ENCODE measurements around the gene ST6GALNAC6.
A peak's percentile ranks its signal among the peaks of the same experiment; 100 is the strongest.

ST6GALNAC6 gene

DNA sequence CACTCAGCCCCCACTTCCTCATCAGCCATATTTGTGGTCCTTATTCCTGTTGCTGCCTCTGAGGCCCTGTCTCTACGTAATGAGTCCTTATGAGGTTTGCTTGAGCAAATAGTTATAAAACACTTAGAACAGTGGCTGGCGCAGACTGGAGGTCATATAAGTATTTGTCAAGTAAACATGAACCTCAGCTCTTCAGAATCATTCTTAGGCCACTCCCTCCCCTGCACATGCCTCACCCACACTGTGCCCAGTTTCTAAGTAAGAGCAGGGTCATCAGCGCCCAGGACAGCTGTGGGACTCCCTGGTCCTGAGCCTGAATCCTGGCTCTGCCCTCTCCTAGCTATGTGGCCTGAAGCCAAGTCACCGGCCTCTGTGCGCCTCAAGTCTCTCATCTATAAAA lies 13.5 kb upstream of the ST6GALNAC6 start:
- Histone ChIP-seq H3K4me3 (ENCODE audit: low read depth in 1 of 2, low read length in 2 of 2) (no peak overlapping the region), H3K27ac (ENCODE audit: low read length) (no peak overlapping the region), H3K27me3 (ENCODE audit: low read depth, low read length) (no peaks in the 10 kb centered on the region), H3K36me3 (ENCODE audit: control insufficient read depth in 1 of 2, insufficient read depth in 2 of 2, low read length in 2 of 2) (peaks cover 12 to 27% of the 10 kb centered on the region in 2 donors), H3K9me3 (ENCODE audit: control insufficient read depth in 1 of 2, low read length in 2 of 2) (no peaks in the 10 kb centered on the region), H3K4me1 (ENCODE audit: control insufficient read depth in 1 of 2, insufficient read depth in 2 of 2, low read length in 2 of 2) (peaks cover 8 to 20% of the 10 kb centered on the region in 2 donors)

GRCh38 chr9:127912296-127912695 lies 12.9 kb upstream of the ST6GALNAC6 start:
- H3K4me1 ChIP-seq (ENCODE audit: control insufficient read depth in 1 of 2, insufficient read depth in 2 of 2, low read length in 2 of 2), result peaks cover 8 to 14% of the 10 kb centered on the region in 2 donors
- peaks cover 12 to 29% of the 10 kb centered on the region in 2 donors for H3K36me3 ChIP-seq (ENCODE audit: control insufficient read depth in 1 of 2, insufficient read depth in 2 of 2, low read length in 2 of 2)
- H3K27me3 ChIP-seq (ENCODE audit: low read depth, low read length), result no peaks in the 10 kb centered on the region
- no peak overlapping the region for H3K4me3 ChIP-seq (ENCODE audit: low read depth in 1 of 2, low read length in 2 of 2)
- no peaks in the 10 kb centered on the region for H3K9me3 ChIP-seq (ENCODE audit: control insufficient read depth in 1 of 2, low read length in 2 of 2)
- H3K27ac ChIP-seq (ENCODE audit: low read length), result no peak overlapping the region

GRCh38 chr9:127910613-127911205 lies 11.3 kb upstream of the ST6GALNAC6 start:
- H3K4me1 ChIP-seq (ENCODE audit: control insufficient read depth in 1 of 2, insufficient read depth in 2 of 2, low read length in 2 of 2), result peaks cover 7 to 8% of the 10 kb centered on the region in 2 donors
- no peaks in the 10 kb centered on the region for H3K9me3 ChIP-seq (ENCODE audit: control insufficient read depth in 1 of 2, low read length in 2 of 2)
- peaks cover 12 to 29% of the 10 kb centered on the region in 2 donors for H3K36me3 ChIP-seq (ENCODE audit: control insufficient read depth in 1 of 2, insufficient read depth in 2 of 2, low read length in 2 of 2)
- no peak overlapping the region for H3K27ac ChIP-seq (ENCODE audit: low read length)
- no peaks in the 10 kb centered on the region for H3K27me3 ChIP-seq (ENCODE audit: low read depth, low read length)
- H3K4me3 ChIP-seq (ENCODE audit: low read depth in 1 of 2, low read length in 2 of 2), result no peak overlapping the region

GRCh38 chr9:127909839-127910273 lies 10.5 kb upstream of the ST6GALNAC6 start:
- Histone ChIP-seq H3K36me3 (ENCODE audit: control insufficient read depth in 1 of 2, insufficient read depth in 2 of 2, low read length in 2 of 2) (peaks cover 12 to 29% of the 10 kb centered on the region in 2 donors), H3K4me3 (ENCODE audit: low read depth in 1 of 2, low read length in 2 of 2) (no peak overlapping the region), H3K27me3 (ENCODE audit: low read depth, low read length) (no peaks in the 10 kb centered on the region), H3K4me1 (ENCODE audit: control insufficient read depth in 1 of 2, insufficient read depth in 2 of 2, low read length in 2 of 2) (peaks cover 4 to 8% of the 10 kb centered on the region in 2 donors), H3K9me3 (ENCODE audit: control insufficient read depth in 1 of 2, low read length in 2 of 2) (no peaks in the 10 kb centered on the region), H3K27ac (ENCODE audit: low read length) (no peak overlapping the region)

GRCh38 chr9:127908660-127908926 lies 9.2 kb upstream of the ST6GALNAC6 start:
- no peaks in the 10 kb centered on the region for H3K9me3 ChIP-seq (ENCODE audit: control insufficient read depth in 1 of 2, low read length in 2 of 2)
- H3K36me3 ChIP-seq (ENCODE audit: control insufficient read depth in 1 of 2, insufficient read depth in 2 of 2, low read length in 2 of 2), result peaks cover 12 to 29% of the 10 kb centered on the region in 2 donors
- peaks cover 9 to 20% of the 10 kb centered on the region in 2 donors for H3K4me1 ChIP-seq (ENCODE audit: control insufficient read depth in 1 of 2, insufficient read depth in 2 of 2, low read length in 2 of 2)
- H3K27ac ChIP-seq (ENCODE audit: low read length), result no peak overlapping the region
- H3K27me3 ChIP-seq (ENCODE audit: low read depth, low read length), result no peaks in the 10 kb centered on the region
- H3K4me3 ChIP-seq (ENCODE audit: low read depth in 1 of 2, low read length in 2 of 2), result no peak overlapping the region

- Histone ChIP-seq H3K4me1 (ENCODE audit: control insufficient read depth in 1 of 2, insufficient read depth in 2 of 2, low read length in 2 of 2) (peaks cover 9 to 26% of the 10 kb centered on the region in 2 donors), H3K27ac (ENCODE audit: low read length) (no peak overlapping the region), H3K9me3 (ENCODE audit: control insufficient read depth in 1 of 2, low read length in 2 of 2) (no peaks in the 10 kb centered on the region), H3K4me3 (ENCODE audit: low read depth in 1 of 2, low read length in 2 of 2) (no peak overlapping the region), H3K36me3 (ENCODE audit: control insufficient read depth in 1 of 2, insufficient read depth in 2 of 2, low read length in 2 of 2) (peaks cover 12 to 28% of the 10 kb centered on the region in 2 donors), H3K27me3 (ENCODE audit: low read depth, low read length) (no peaks in the 10 kb centered on the region)
Measured at GRCh38 chr9:127907867-127908659, 8.7 kb upstream of the ST6GALNAC6 start.

DNA sequence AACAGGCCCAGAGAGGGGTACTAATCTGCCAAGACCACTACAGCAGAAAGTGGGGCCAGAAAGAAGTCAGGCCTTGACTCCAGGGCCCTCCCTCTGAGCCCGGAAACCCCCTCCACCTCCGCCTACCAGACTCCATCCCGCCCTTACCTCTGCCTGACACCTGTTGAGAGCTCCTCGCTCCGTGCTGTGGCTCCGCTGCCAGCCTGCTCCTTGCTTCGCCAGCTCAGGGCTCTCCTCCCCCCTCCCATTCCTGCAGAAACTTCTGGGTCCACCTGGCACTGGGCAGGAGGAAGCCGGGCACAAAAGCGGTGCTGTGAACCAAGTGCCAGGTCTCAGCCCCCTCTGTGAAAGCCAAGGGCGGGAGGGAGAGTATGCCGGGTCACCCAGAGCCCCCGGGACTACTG lies 6.4 kb upstream of the ST6GALNAC6 start:
- Histone ChIP-seq H3K4me3 (ENCODE audit: low read depth in 1 of 2, low read length in 2 of 2) (no peak overlapping the region), H3K27ac (ENCODE audit: low read length) (peak overlapping the region; percentile 67), H3K4me1 (ENCODE audit: control insufficient read depth in 1 of 2, insufficient read depth in 2 of 2, low read length in 2 of 2) (peaks cover 9 to 26% of the 10 kb centered on the region in 2 donors), H3K9me3 (ENCODE audit: control insufficient read depth in 1 of 2, low read length in 2 of 2) (no peaks in the 10 kb centered on the region), H3K27me3 (ENCODE audit: low read depth, low read length) (no peaks in the 10 kb centered on the region), H3K36me3 (ENCODE audit: control insufficient read depth in 1 of 2, insufficient read depth in 2 of 2, low read length in 2 of 2) (peaks cover 2 to 14% of the 10 kb centered on the region in 2 donors)

DNA sequence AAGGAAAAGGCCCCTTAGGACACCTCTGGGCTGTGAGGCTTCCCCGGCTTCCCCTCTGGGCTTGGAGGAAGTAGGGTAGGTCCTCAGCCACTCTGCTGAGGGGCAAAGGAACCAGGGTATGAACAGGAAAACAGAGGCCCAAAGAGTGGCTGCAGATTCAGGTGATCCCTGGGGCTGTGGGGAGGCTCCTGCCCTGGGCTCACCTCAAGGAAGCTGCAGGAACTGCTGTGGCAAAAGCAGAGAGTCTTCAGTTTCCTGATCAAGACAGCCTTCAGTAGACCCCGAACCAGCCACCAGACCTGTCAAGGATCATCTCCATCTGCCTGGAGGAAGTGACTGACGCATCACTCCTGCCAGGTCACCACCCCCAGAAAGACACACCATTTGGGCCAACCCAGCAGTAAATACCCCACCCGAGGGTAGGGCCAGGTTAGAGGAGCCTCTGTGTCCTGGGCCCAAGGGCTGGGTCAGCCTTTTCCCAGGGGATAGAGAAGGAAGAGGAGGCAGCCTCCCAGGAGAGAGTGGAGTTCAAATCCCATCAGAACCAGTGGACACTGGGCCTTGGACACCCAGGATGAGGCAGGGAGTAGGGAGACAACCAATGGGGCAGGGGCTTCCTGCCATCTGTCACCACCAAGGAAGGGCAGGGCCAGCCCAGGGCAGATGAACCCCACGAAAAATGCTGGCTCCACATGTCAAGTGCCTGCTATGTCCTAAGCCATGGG lies 5.8 kb upstream of the ST6GALNAC6 start:
- no peaks in the 10 kb centered on the region for H3K27me3 ChIP-seq (ENCODE audit: low read depth, low read length)
- no peak overlapping the region for H3K4me3 ChIP-seq (ENCODE audit: low read depth in 1 of 2, low read length in 2 of 2)
- H3K27ac ChIP-seq (ENCODE audit: low read length), result peak overlapping the region; percentile 67
- H3K4me1 ChIP-seq (ENCODE audit: control insufficient read depth in 1 of 2, insufficient read depth in 2 of 2, low read length in 2 of 2), result peaks cover 9 to 28% of the 10 kb centered on the region in 2 donors
- peaks cover 0 to 14% of the 10 kb centered on the region in 2 donors for H3K36me3 ChIP-seq (ENCODE audit: control insufficient read depth in 1 of 2, insufficient read depth in 2 of 2, low read length in 2 of 2)
- no peaks in the 10 kb centered on the region for H3K9me3 ChIP-seq (ENCODE audit: control insufficient read depth in 1 of 2, low read length in 2 of 2)

GRCh38 chr9:127904561-127905003 lies 5.2 kb upstream of the ST6GALNAC6 start:
- Histone ChIP-seq H3K4me3 (ENCODE audit: low read depth in 1 of 2, low read length in 2 of 2) (no peak overlapping the region), H3K4me1 (ENCODE audit: control insufficient read depth in 1 of 2, insufficient read depth in 2 of 2, low read length in 2 of 2) (peaks cover 14 to 34% of the 10 kb centered on the region in 2 donors), H3K36me3 (ENCODE audit: control insufficient read depth in 1 of 2, insufficient read depth in 2 of 2, low read length in 2 of 2) (peaks cover 0 to 14% of the 10 kb centered on the region in 2 donors), H3K9me3 (ENCODE audit: control insufficient read depth in 1 of 2, low read length in 2 of 2) (no peaks in the 10 kb centered on the region), H3K27ac (ENCODE audit: low read length) (peak overlapping the region; percentile 67), H3K27me3 (ENCODE audit: low read depth, low read length) (no peaks in the 10 kb centered on the region)

GRCh38 chr9:127903557-127904475 lies 4.4 kb upstream of the ST6GALNAC6 start:
- no peaks in the 10 kb centered on the region for H3K9me3 ChIP-seq (ENCODE audit: control insufficient read depth in 1 of 2, low read length in 2 of 2)
- H3K36me3 ChIP-seq (ENCODE audit: control insufficient read depth in 1 of 2, insufficient read depth in 2 of 2, low read length in 2 of 2), result peaks cover 0 to 11% of the 10 kb centered on the region in 2 donors
- peak overlapping the region; percentile 67 for H3K27ac ChIP-seq (ENCODE audit: low read length)
- H3K4me3 ChIP-seq (ENCODE audit: low read depth in 1 of 2, low read length in 2 of 2), result no peak overlapping the region
- H3K4me1 ChIP-seq (ENCODE audit: control insufficient read depth in 1 of 2, insufficient read depth in 2 of 2, low read length in 2 of 2), result peaks cover 14 to 34% of the 10 kb centered on the region in 2 donors
- H3K27me3 ChIP-seq (ENCODE audit: low read depth, low read length), result no peaks in the 10 kb centered on the region

Measured in muscle layer of duodenum (tissue), 2 donors.